ENCODE results near the gene S100A5. TPM values are rescaled to one million over a fixed set of nuclear protein-coding genes. Genes with fewer than 3 reads are reported as not detected.
"Not testable (repeated sequence)": the region's sequence is repeated elsewhere in the genome, so short reads cannot be mapped to it uniquely, and the experiment has no call there.

Gene S100A5, protein sequence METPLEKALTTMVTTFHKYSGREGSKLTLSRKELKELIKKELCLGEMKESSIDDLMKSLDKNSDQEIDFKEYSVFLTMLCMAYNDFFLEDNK
- polyA plus RNA-seq, result 0.10 TPM
- long read RNA-seq, donor 1, result 0 reads
- long read RNA-seq, donor 2, result 0 reads
- long read RNA-seq, donor 3, result 0 reads
- long read RNA-seq, donor 4, result 0 reads
- long read RNA-seq, donor 5, result 0 reads
- long read RNA-seq, donor 6, result 0 reads
- long read RNA-seq, donor 7, result 0 reads
- long read RNA-seq, donor 8, result 0 reads
- long read RNA-seq, donor 9, result 0 reads
- long read RNA-seq, donor 10, result 0 reads
- long read RNA-seq, donor 11, result 0 reads

GRCh38 chr1:153540394-153541361 is at the start of gene S100A5:
Gene S100A5 (minus strand): TSS chr1:153540934. CDS start chr1:153540191, 743 bp downstream.
- no peak for DNase-seq
- H3K9me3 ChIP-seq (ENCODE audit: control insufficient read depth, low read depth, low read length), result no peaks in the 10 kb centered on the region
- H3K4me1 ChIP-seq (ENCODE audit: control insufficient read depth, insufficient read depth, low read length), result peaks cover 32% of the 10 kb centered on the region
- no peak within 1 kb of the TSS for H3K27ac ChIP-seq (ENCODE audit: low read length)
- H3K4me3 ChIP-seq (ENCODE audit: low read length), result no peak within 1 kb of the TSS
- WGBS (ENCODE audit: insufficient coverage, low lambda C conversion rate), result no CpG with 5 or more reads among the region's 11 CpGs
- no peaks in the 10 kb centered on the region for H3K27me3 ChIP-seq (ENCODE audit: control insufficient read depth, insufficient read depth, low read length)
- no peaks in the 10 kb centered on the region for H3K36me3 ChIP-seq (ENCODE audit: control insufficient read depth, insufficient read depth, low read length)

DNA sequence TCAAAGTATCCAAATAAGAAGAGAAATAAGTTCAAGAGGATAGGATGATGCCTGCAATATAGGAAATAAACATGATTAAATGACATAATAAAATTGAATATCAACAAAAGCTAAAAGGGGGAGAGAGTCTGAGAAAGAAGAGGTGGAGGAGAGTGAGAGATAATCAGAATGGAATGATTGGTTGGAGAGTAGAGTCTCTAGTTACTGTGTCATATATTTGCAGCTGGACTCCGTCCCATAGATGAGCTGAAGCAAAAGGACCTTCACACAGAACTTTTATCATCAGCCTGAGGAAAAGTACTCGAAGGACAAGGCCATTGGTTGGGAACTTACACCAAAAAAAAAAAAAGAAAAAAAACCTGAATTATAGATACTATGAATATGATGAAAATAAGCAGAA is 47.7 kb upstream of the S100A5 start:
- Histone ChIP-seq H3K4me1 (ENCODE audit: control insufficient read depth, insufficient read depth, low read length) (no peaks in the 10 kb centered on the region), H3K36me3 (ENCODE audit: control insufficient read depth, insufficient read depth, low read length) (no peaks in the 10 kb centered on the region)
- WGBS (ENCODE audit: insufficient coverage, low lambda C conversion rate), result no CpG with 5 or more reads among the region's 2 CpGs

DNA sequence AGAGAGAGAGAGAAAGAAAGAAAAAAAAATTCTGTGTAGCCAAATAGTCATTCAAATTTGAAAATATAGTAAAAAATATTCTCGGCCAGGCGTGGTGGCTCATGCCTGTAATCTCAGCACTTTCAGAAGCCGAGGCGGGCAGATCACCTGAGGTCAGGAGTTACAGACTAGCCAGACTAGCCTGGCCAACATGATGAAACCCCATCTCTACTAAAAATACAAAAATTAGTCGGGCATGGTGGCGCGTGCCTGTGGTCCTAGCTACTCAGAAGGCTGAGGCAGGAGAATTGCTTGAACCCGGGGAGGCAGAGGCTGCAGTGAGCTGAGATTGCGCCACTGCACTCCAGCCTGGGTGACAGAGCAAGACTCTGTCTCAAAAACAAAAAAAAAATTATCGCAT is 47.3 kb upstream of the S100A5 start:
- WGBS (ENCODE audit: insufficient coverage, low lambda C conversion rate), result 60% methylated on average over 1 of the region's 10 CpGs
- not testable (repeated sequence) for H3K27me3 ChIP-seq (ENCODE audit: control insufficient read depth, insufficient read depth, low read length); H3K27ac ChIP-seq (ENCODE audit: low read length); H3K9me3 ChIP-seq (ENCODE audit: control insufficient read depth, low read depth, low read length); H3K36me3 ChIP-seq (ENCODE audit: control insufficient read depth, insufficient read depth, low read length); DNase-seq; H3K4me3 ChIP-seq (ENCODE audit: low read length); H3K4me1 ChIP-seq (ENCODE audit: control insufficient read depth, insufficient read depth, low read length)

More for the DNA sequence above, 47.7 kb upstream of the S100A5 start:
- Histone ChIP-seq H3K9me3 (ENCODE audit: control insufficient read depth, low read depth, low read length) (no peaks in the 10 kb centered on the region), H3K4me3 (ENCODE audit: low read length) (no peak overlapping the region), H3K27me3 (ENCODE audit: control insufficient read depth, insufficient read depth, low read length) (no peaks in the 10 kb centered on the region), H3K27ac (ENCODE audit: low read length) (no peak overlapping the region)
- no peak for DNase-seq

GRCh38 chr1:153587314-153587713 is 46.6 kb upstream of the S100A5 start:
- Histone ChIP-seq H3K36me3 (ENCODE audit: control insufficient read depth, insufficient read depth, low read length) (no peaks in the 10 kb centered on the region), H3K9me3 (ENCODE audit: control insufficient read depth, low read depth, low read length) (no peaks in the 10 kb centered on the region), H3K4me1 (ENCODE audit: control insufficient read depth, insufficient read depth, low read length) (no peaks in the 10 kb centered on the region), H3K4me3 (ENCODE audit: low read length) (no peak overlapping the region), H3K27me3 (ENCODE audit: control insufficient read depth, insufficient read depth, low read length) (no peaks in the 10 kb centered on the region), H3K27ac (ENCODE audit: low read length) (no peak overlapping the region)
- DNase-seq, result no peak
- WGBS (ENCODE audit: insufficient coverage, low lambda C conversion rate), result no CpG with 5 or more reads among the region's 5 CpGs

- Histone ChIP-seq H3K9me3 (ENCODE audit: control insufficient read depth, low read depth, low read length) (no peaks in the 10 kb centered on the region), H3K4me1 (ENCODE audit: control insufficient read depth, insufficient read depth, low read length) (no peaks in the 10 kb centered on the region), H3K36me3 (ENCODE audit: control insufficient read depth, insufficient read depth, low read length) (no peaks in the 10 kb centered on the region), H3K4me3 (ENCODE audit: low read length) (no peak overlapping the region), H3K27me3 (ENCODE audit: control insufficient read depth, insufficient read depth, low read length) (no peaks in the 10 kb centered on the region), H3K27ac (ENCODE audit: low read length) (no peak overlapping the region)
- DNase-seq, result no peak
- no CpG with 5 or more reads among the region's 1 CpG for WGBS (ENCODE audit: insufficient coverage, low lambda C conversion rate)
Measured at GRCh38 chr1:153586347-153586746, 45.6 kb upstream of the S100A5 start.

- Histone ChIP-seq H3K4me3 (ENCODE audit: low read length) (no peak overlapping the region), H3K27ac (ENCODE audit: low read length) (no peak overlapping the region), H3K36me3 (ENCODE audit: control insufficient read depth, insufficient read depth, low read length) (no peaks in the 10 kb centered on the region), H3K4me1 (ENCODE audit: control insufficient read depth, insufficient read depth, low read length) (no peaks in the 10 kb centered on the region), H3K9me3 (ENCODE audit: control insufficient read depth, low read depth, low read length) (no peaks in the 10 kb centered on the region), H3K27me3 (ENCODE audit: control insufficient read depth, insufficient read depth, low read length) (no peaks in the 10 kb centered on the region)
- no CpG with 5 or more reads among the region's 1 CpG for WGBS (ENCODE audit: insufficient coverage, low lambda C conversion rate)
- DNase-seq, result no peak
Measured at GRCh38 chr1:153585006-153585405, 44.3 kb upstream of the S100A5 start.

DNA sequence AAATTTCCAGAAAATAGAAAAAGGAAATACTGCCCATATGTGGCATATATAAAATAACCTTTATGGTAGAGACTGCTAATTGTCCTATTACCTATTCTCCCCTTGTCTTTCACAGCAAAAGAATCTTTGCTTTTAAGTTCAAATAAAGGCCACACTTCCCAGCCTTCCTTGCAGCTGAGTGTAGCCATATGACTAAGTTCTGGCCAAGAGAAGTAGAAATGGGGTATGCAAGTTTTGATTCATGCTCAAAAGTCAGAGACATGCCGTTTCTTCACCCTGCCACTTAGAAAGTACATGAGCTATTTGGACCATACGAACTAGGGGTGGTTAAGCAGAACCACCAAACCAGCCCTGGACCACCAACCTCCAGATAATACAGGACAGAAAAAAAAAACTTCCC is 43.2 kb upstream of the S100A5 start:
- Histone ChIP-seq H3K27me3 (ENCODE audit: control insufficient read depth, insufficient read depth, low read length) (no peaks in the 10 kb centered on the region), H3K36me3 (ENCODE audit: control insufficient read depth, insufficient read depth, low read length) (no peaks in the 10 kb centered on the region), H3K4me1 (ENCODE audit: control insufficient read depth, insufficient read depth, low read length) (no peaks in the 10 kb centered on the region), H3K9me3 (ENCODE audit: control insufficient read depth, low read depth, low read length) (no peaks in the 10 kb centered on the region), H3K4me3 (ENCODE audit: low read length) (no peak overlapping the region), H3K27ac (ENCODE audit: low read length) (no peak overlapping the region)
- 67% methylated on average over 2 of the region's 2 CpGs for WGBS (ENCODE audit: insufficient coverage, low lambda C conversion rate)
- DNase-seq, result no peak

DNA sequence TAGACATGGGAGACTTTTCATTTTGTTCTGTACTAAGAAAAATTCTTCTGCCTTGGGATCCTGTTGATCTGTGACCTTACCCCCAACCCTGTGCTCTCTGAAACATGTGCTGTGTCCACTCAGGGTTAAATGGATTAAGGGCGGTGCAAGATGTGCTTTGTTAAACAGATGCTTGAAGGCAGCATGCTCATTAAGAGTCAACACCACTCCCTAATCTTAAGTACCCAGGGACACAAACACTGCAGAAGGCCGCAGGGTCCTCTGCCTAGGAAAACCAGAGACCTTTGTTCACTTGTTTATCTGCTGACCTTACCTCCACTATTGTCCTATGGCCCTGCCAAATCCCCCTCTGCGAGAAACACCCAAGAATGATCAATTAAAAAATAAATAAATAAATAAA is 42.8 kb upstream of the S100A5 start:
- not testable (repeated sequence) for H3K4me3 ChIP-seq (ENCODE audit: low read length); H3K27me3 ChIP-seq (ENCODE audit: control insufficient read depth, insufficient read depth, low read length); H3K4me1 ChIP-seq (ENCODE audit: control insufficient read depth, insufficient read depth, low read length); H3K9me3 ChIP-seq (ENCODE audit: control insufficient read depth, low read depth, low read length); H3K27ac ChIP-seq (ENCODE audit: low read length); H3K36me3 ChIP-seq (ENCODE audit: control insufficient read depth, insufficient read depth, low read length); DNase-seq
- no CpG with 5 or more reads among the region's 3 CpGs for WGBS (ENCODE audit: insufficient coverage, low lambda C conversion rate)

- H3K4me3 ChIP-seq (ENCODE audit: low read length); H3K36me3 ChIP-seq (ENCODE audit: control insufficient read depth, insufficient read depth, low read length); DNase-seq; H3K9me3 ChIP-seq (ENCODE audit: control insufficient read depth, low read depth, low read length); H3K27ac ChIP-seq (ENCODE audit: low read length); H3K4me1 ChIP-seq (ENCODE audit: control insufficient read depth, insufficient read depth, low read length); H3K27me3 ChIP-seq (ENCODE audit: control insufficient read depth, insufficient read depth, low read length): not testable (repeated sequence)
- no CpG with 5 or more reads among the region's 34 CpGs for WGBS (ENCODE audit: insufficient coverage, low lambda C conversion rate)
Measured at GRCh38 chr1:153582836-153583235, 42.1 kb upstream of the S100A5 start.

GRCh38 chr1:153578936-153579335 is 38.2 kb upstream of the S100A5 start:
- Histone ChIP-seq H3K4me3 (ENCODE audit: low read length) (no peak overlapping the region), H3K36me3 (ENCODE audit: control insufficient read depth, insufficient read depth, low read length) (no peaks in the 10 kb centered on the region), H3K27ac (ENCODE audit: low read length) (no peak overlapping the region), H3K4me1 (ENCODE audit: control insufficient read depth, insufficient read depth, low read length) (peaks cover 2% of the 10 kb centered on the region), H3K9me3 (ENCODE audit: control insufficient read depth, low read depth, low read length) (peaks cover 4% of the 10 kb centered on the region), H3K27me3 (ENCODE audit: control insufficient read depth, insufficient read depth, low read length) (no peaks in the 10 kb centered on the region)
- no CpG with 5 or more reads among the region's 3 CpGs for WGBS (ENCODE audit: insufficient coverage, low lambda C conversion rate)
- no peak for DNase-seq
